Glutamatergic neuron (in vitro differentiated cells): ENCODE measurements around the gene TEPSIN. TPM values are rescaled to one million over a fixed set of nuclear protein-coding genes. Genes with fewer than 3 reads are reported as not detected.

ENCODE experiments used
- DNase-seq: peaks from one replicate; pipeline ENCODE4 v3.0.0; 2022
- H3K27ac Mint-ChIP-seq: one replicate; pipeline ENCODE4 v1.8.0; 2020; ENCODE audit warnings: mild to moderate bottlenecking, mixed read lengths, inconsistent platforms; ENCODE audit not compliant: unreplicated experiment
- H3K27me3 Mint-ChIP-seq: one replicate; pipeline ENCODE4 v1.8.0; 2020; ENCODE audit warnings: mild to moderate bottlenecking, moderate library complexity, mixed read lengths, inconsistent platforms; ENCODE audit not compliant: unreplicated experiment
- H3K36me3 Mint-ChIP-seq: one replicate; pipeline ENCODE4 v1.8.0; 2020; ENCODE audit warnings: mild to moderate bottlenecking, mixed read lengths, inconsistent platforms; ENCODE audit not compliant: unreplicated experiment
- H3K4me1 Mint-ChIP-seq: one replicate; pipeline ENCODE4 v1.8.0; 2020; ENCODE audit warnings: mild to moderate bottlenecking, low read depth, mixed read lengths, inconsistent platforms; ENCODE audit not compliant: unreplicated experiment
- H3K4me3 Mint-ChIP-seq: one replicate; pipeline ENCODE4 v1.8.0; 2020; ENCODE audit warnings: mild to moderate bottlenecking, mixed read lengths, inconsistent platforms; ENCODE audit not compliant: unreplicated experiment
- H3K9me3 Mint-ChIP-seq: one replicate; pipeline ENCODE4 v1.8.0; 2020; ENCODE audit warnings: mild to moderate bottlenecking, moderate library complexity, mixed read lengths, inconsistent platforms; ENCODE audit not compliant: unreplicated experiment
- total RNA-seq: library from RNA; stranded (reverse); fragmentation: NEBNext Ultra II Directional; extraction: Animal tissue kit (Norgen Biotek cat#: 25700); gene quantifications from one replicate; pipeline ENCODE4 v1.2.1, GENCODE V29; 2021; ENCODE audit not compliant: unreplicated experiment
- TF ChIP-seq, protein P1 (sequence below): fragments of 200-600 bp; sonication (generic); IDR thresholded peaks from one replicate; pipeline ENCODE4 v1.5.0; 2021; ENCODE audit not compliant: partially characterized antibody, unreplicated experiment

The TEPSIN gene
- total RNA-seq, 1 donor from 2014 or later = 85.7 TPM

DNA sequence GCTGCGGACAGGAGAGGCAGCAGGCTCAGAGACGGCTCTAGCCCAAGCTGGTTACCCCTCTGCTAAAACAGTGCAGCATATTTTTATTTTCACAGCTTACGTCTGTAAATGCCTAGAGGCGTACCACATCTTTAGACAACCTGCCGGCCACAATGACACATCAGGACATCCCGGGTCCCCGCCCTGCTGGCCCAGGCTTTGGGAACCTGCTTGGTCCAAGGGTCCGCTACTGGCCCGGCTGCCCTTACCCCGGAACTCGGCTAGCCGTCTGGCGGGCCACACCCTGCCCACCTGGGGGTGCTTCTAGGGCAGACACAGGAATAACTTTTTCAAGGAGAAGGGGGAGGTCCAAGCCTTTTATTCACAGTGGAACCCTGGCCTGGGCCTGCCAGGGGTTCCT is 20.4 kb downstream of the TEPSIN start:
- Mint-ChIP-seq H3K27me3 (peaks cover 7% of the 10 kb centered on the region), H3K4me1 (peaks cover 4% of the 10 kb centered on the region), H3K27ac (no peak overlapping the region), H3K9me3 (peaks cover 6% of the 10 kb centered on the region), H3K4me3 (no peak overlapping the region), H3K36me3 (peaks cover 5% of the 10 kb centered on the region)
- TF ChIP-seq, protein P1, sequence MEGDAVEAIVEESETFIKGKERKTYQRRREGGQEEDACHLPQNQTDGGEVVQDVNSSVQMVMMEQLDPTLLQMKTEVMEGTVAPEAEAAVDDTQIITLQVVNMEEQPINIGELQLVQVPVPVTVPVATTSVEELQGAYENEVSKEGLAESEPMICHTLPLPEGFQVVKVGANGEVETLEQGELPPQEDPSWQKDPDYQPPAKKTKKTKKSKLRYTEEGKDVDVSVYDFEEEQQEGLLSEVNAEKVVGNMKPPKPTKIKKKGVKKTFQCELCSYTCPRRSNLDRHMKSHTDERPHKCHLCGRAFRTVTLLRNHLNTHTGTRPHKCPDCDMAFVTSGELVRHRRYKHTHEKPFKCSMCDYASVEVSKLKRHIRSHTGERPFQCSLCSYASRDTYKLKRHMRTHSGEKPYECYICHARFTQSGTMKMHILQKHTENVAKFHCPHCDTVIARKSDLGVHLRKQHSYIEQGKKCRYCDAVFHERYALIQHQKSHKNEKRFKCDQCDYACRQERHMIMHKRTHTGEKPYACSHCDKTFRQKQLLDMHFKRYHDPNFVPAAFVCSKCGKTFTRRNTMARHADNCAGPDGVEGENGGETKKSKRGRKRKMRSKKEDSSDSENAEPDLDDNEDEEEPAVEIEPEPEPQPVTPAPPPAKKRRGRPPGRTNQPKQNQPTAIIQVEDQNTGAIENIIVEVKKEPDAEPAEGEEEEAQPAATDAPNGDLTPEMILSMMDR = no peak
- no peak for DNase-seq

DNA sequence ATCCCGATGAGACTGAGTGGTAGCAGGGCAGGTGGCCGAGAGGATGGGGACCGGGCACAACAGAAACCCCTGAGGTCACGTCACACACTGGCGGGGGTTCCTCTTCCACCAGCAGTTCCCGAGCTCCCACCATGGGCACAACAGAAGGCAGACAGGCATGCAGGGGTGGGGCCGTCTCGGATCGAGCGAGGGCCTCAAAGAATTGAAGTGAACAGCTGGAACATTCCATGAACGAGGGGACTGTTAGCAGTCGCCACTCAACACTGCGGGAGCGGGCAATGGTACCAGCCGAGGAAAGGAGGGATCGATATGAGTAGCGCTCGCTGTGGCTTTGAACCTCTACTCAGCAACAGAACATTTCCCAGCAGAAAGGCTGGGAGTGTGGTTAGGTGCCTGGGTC is 21.4 kb downstream of the TEPSIN start:
- Mint-ChIP-seq H3K4me1 (peaks cover 3% of the 10 kb centered on the region), H3K27ac (no peak overlapping the region), H3K4me3 (no peak overlapping the region), H3K9me3 (peaks cover 5% of the 10 kb centered on the region), H3K27me3 (peaks cover 6% of the 10 kb centered on the region), H3K36me3 (peaks cover 5% of the 10 kb centered on the region)
- TF ChIP-seq, protein P1 = no peak
- no peak for DNase-seq

DNA sequence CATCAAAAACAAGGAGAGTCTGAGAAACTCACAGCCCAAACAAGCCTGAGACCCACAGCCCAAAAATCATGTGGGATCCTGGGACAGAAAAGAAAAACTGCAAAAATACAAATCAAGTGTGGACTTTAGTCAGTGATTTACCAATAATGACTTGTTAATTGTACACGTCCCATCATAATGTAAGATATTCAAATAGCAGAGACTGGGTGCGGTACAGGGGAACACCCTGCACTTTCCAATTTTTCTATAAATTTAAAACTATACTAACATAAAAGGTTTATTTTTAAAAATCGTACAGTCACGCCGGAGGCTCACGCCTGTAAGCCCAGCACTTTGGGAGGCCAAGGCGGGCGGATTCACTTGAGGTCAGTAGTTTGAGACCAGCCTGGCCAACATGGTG is 24.9 kb downstream of the TEPSIN start:
- H3K27me3 Mint-ChIP-seq = peaks cover 6% of the 10 kb centered on the region
- TF ChIP-seq, protein P1 = no peak
- H3K4me1 Mint-ChIP-seq = no peaks in the 10 kb centered on the region

DNA sequence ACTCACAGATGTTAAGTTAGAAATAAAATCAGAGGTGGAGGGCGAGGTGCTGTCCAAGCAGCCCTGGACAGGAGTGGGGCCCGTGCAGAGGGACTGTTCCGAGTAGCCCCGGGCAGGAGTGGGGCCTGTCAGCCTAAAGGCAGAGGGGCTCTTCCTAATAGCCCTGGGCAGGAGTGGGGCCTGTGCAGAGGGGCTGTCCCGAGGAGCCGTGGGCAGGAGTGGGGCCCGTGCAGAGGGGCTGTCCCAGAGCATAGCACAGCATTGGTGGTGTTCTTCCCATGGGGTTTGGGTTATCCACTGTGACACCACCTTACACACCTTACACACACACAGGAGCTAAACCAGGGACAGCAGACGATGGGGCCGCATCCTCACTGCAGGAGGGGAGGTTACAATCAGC is 26.5 kb downstream of the TEPSIN start:
- no peak for DNase-seq
- Mint-ChIP-seq H3K36me3 (peaks cover 5% of the 10 kb centered on the region), H3K9me3 (peaks cover 3% of the 10 kb centered on the region), H3K4me3 (no peak overlapping the region), H3K27me3 (peaks cover 4% of the 10 kb centered on the region), H3K4me1 (no peaks in the 10 kb centered on the region), H3K27ac (no peak overlapping the region)
- TF ChIP-seq, protein P1 = no peak

More for the DNA sequence above, 24.9 kb downstream of the TEPSIN start:
- DNase-seq = no peak
- Mint-ChIP-seq H3K27ac (no peak overlapping the region), H3K4me3 (no peak overlapping the region), H3K9me3 (peaks cover 3% of the 10 kb centered on the region), H3K36me3 (peaks cover 5% of the 10 kb centered on the region)

DNA sequence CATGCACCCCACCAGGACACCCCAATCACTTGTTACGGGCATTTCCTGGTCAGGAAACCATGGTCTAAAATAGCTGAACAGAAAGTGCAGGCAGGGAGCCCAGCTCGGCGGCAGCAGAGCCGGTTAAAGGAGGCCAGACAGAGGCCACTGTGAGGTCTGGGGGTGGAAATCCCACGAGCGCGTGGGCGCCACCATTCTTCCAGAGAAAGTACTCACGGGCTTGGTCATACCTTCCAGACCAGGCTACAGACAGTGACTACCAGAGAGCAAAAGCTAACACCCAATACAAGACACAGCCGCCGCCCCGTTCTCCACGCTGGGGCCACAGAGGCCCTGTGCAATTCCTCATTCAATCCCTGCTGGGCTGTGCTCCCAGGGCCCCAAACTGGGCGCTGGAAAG is 28.0 kb downstream of the TEPSIN start:
- H3K27me3 Mint-ChIP-seq = no peaks in the 10 kb centered on the region
- H3K9me3 Mint-ChIP-seq = peaks cover 1% of the 10 kb centered on the region
- TF ChIP-seq, protein P1 = no peak
- no peak overlapping the region for H3K27ac Mint-ChIP-seq
- no peaks in the 10 kb centered on the region for H3K4me1 Mint-ChIP-seq
- no peak overlapping the region for H3K4me3 Mint-ChIP-seq
- no peak for DNase-seq
- no peaks in the 10 kb centered on the region for H3K36me3 Mint-ChIP-seq
